ENCODE data around the gene ZZZ3. TPM values are rescaled to one million over a fixed set of nuclear protein-coding genes. Genes with fewer than 3 reads are reported as not detected.
A peak's percentile ranks its signal among the peaks of the same experiment; 100 is the strongest.

Gene ZZZ3
- total and polyA plus RNA-seq, 2 of the 13 experiments (the other 11 are each of a cell fraction or from before 2014, with no cell fraction given) = 18.1 to 50.2 TPM

DNA sequence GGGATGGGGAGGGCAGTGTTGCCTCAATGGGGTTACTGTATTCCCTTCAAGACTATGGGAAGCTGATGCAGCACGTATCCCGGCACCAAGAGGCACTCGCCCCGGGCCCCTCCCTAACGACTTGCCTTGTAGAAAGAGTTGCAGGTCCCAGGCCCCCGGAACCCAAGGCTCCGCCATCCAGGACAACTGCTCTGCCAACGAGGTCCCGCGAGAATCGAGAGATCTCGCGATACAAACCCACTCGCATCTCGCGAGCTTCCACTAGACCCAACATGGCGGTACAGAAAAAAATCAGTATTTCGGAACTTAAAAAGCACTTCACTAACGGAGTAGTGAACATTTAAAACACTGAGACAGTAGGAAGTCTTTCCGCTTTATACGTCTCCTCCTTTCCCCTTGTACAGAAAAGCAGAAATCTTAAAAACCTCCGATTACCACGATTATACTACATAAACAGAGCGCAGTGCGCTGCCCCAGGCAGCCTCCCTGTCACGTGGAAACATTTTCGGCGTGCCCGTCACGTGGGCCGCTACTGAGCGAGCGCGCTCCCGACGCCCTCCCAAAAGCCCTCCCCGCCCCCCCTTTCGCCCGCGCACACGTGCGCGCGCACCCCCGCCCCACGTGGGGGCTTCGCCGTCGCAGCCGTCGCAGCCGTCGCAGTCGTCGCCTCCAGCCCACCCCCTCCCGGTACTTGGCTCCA, at the start of gene ZZZ3 (continued):
- TF ChIP-seq ZNF629 (CRISPR knock-in tag; conservative IDR thresholded peaks at IDR 0.05) (no peak), ZNF546 (CRISPR knock-in tag; conservative IDR thresholded peaks at IDR 0.05) (no peak), ZNF746 (CRISPR knock-in tag; IDR thresholded peaks at IDR 0.05) (no peak), NCOA5 (CRISPR knock-in tag; IDR thresholded peaks at IDR 0.05) (no peak), JDP2 (CRISPR knock-in tag; IDR thresholded peaks at IDR 0.05; ENCODE audit: borderline replicate concordance) (no peak; the same call in 1 of the 2 replicates), TRIM24 (CRISPR knock-in tag; IDR thresholded peaks at IDR 0.05) (no peak), RBM22 (optimal IDR thresholded peaks at IDR 0.05; ENCODE audit: low read length) (no peak), PCBP1 (IDR thresholded peaks at IDR 0.05; ENCODE audit: borderline replicate concordance, low read depth, low read length) (no peak), NFRKB (IDR thresholded peaks at IDR 0.05) (no peak; the same call in 1 of the 2 replicates), KDM3A (CRISPR knock-in tag; IDR thresholded peaks at IDR 0.05; ENCODE audit: low read depth) (no peak), FOSL1 (CRISPR knock-in tag; IDR thresholded peaks at IDR 0.05; ENCODE audit: borderline replicate concordance) (no peak), POLR2A (IDR thresholded peaks at IDR 0.05; ENCODE audit: insufficient read depth in 1 of 2, low read depth in 2 of 2, low read length in 2 of 2) (peak; percentile 68 to 79; a peak in 3 of 4 replicates), SMYD3 (CRISPR knock-in tag; IDR thresholded peaks at IDR 0.05) (no peak), EEA1 (CRISPR knock-in tag; IDR thresholded peaks at IDR 0.05; ENCODE audit: borderline replicate concordance) (0 out of 2 replicates have a peak, but pooled peaks have one; percentile 8), ZNF737 (CRISPR knock-in tag; IDR thresholded peaks at IDR 0.05; ENCODE audit: borderline replicate concordance) (no peak), MEF2D (CRISPR knock-in tag; IDR thresholded peaks at IDR 0.05) (no peak), ZNF850 (CRISPR knock-in tag; conservative IDR thresholded peaks at IDR 0.05) (no peak), TOPORS (CRISPR knock-in tag; IDR thresholded peaks at IDR 0.05) (no peak), ZFP62 (CRISPR knock-in tag; IDR thresholded peaks at IDR 0.05) (no peak), ZNF558 (CRISPR knock-in tag; IDR thresholded peaks at IDR 0.05; ENCODE audit: borderline replicate concordance) (no peak), ATRX (CRISPR knock-in tag; IDR thresholded peaks at IDR 0.05; ENCODE audit: borderline replicate concordance) (no peak), HNF4A (CRISPR knock-in tag; IDR thresholded peaks at IDR 0.05) (no peak), ZSCAN12 (CRISPR knock-in tag; IDR thresholded peaks at IDR 0.05) (no peak), SIX4 (CRISPR knock-in tag; IDR thresholded peaks at IDR 0.05) (peak; percentile 41; the same call in 1 of the 2 replicates)
- TF ChIP-seq, protein P1, sequence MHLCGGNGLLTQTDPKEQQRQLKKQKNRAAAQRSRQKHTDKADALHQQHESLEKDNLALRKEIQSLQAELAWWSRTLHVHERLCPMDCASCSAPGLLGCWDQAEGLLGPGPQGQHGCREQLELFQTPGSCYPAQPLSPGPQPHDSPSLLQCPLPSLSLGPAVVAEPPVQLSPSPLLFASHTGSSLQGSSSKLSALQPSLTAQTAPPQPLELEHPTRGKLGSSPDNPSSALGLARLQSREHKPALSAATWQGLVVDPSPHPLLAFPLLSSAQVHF (CRISPR knock-in tag; IDR thresholded peaks at IDR 0.05) = no peak; the same call in 1 of the 2 replicates
- TF ChIP-seq, protein P2, sequence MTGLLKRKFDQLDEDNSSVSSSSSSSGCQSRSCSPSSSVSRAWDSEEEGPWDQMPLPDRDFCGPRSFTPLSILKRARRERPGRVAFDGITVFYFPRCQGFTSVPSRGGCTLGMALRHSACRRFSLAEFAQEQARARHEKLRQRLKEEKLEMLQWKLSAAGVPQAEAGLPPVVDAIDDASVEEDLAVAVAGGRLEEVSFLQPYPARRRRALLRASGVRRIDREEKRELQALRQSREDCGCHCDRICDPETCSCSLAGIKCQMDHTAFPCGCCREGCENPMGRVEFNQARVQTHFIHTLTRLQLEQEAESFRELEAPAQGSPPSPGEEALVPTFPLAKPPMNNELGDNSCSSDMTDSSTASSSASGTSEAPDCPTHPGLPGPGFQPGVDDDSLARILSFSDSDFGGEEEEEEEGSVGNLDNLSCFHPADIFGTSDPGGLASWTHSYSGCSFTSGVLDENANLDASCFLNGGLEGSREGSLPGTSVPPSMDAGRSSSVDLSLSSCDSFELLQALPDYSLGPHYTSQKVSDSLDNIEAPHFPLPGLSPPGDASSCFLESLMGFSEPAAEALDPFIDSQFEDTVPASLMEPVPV (CRISPR knock-in tag; IDR thresholded peaks at IDR 0.05) = no peak; the same call in 1 of the 2 replicates
- TF ChIP-seq, protein P3, sequence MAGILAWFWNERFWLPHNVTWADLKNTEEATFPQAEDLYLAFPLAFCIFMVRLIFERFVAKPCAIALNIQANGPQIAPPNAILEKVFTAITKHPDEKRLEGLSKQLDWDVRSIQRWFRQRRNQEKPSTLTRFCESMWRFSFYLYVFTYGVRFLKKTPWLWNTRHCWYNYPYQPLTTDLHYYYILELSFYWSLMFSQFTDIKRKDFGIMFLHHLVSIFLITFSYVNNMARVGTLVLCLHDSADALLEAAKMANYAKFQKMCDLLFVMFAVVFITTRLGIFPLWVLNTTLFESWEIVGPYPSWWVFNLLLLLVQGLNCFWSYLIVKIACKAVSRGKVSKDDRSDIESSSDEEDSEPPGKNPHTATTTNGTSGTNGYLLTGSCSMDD (CRISPR knock-in tag; IDR thresholded peaks at IDR 0.05) = no peak
- TF ChIP-seq, protein P4, sequence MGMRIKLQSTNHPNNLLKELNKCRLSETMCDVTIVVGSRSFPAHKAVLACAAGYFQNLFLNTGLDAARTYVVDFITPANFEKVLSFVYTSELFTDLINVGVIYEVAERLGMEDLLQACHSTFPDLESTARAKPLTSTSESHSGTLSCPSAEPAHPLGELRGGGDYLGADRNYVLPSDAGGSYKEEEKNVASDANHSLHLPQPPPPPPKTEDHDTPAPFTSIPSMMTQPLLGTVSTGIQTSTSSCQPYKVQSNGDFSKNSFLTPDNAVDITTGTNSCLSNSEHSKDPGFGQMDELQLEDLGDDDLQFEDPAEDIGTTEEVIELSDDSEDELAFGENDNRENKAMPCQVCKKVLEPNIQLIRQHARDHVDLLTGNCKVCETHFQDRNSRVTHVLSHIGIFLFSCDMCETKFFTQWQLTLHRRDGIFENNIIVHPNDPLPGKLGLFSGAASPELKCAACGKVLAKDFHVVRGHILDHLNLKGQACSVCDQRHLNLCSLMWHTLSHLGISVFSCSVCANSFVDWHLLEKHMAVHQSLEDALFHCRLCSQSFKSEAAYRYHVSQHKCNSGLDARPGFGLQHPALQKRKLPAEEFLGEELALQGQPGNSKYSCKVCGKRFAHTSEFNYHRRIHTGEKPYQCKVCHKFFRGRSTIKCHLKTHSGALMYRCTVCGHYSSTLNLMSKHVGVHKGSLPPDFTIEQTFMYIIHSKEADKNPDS (CRISPR knock-in tag; IDR thresholded peaks at IDR 0.05) = no peak

Data from HepG2 (cell line).